Fibroblast of skin of back (primary cell): ENCODE measurements around the gene CSPG4. TPM values are rescaled to one million over a fixed set of nuclear protein-coding genes. Genes with fewer than 3 reads are reported as not detected.
"Not testable (repeated sequence)": the region's sequence is repeated elsewhere in the genome, so short reads cannot be mapped to it uniquely, and the experiment has no call there.

Experiments used
- DNase-seq: peaks from one replicate; pipeline ENCODE4 v3.0.0-alpha.2; 2013
- polyA plus RNA-seq, 2 experiments: library from polyadenylated mRNA; unstranded; fragments of 120-200 nt; gene quantifications; one replicate each; pipeline ENCODE4 v1.2.1, GENCODE V29; 2013; ENCODE audit not compliant: insufficient read length in 2 of 2

CSPG4 gene, protein sequence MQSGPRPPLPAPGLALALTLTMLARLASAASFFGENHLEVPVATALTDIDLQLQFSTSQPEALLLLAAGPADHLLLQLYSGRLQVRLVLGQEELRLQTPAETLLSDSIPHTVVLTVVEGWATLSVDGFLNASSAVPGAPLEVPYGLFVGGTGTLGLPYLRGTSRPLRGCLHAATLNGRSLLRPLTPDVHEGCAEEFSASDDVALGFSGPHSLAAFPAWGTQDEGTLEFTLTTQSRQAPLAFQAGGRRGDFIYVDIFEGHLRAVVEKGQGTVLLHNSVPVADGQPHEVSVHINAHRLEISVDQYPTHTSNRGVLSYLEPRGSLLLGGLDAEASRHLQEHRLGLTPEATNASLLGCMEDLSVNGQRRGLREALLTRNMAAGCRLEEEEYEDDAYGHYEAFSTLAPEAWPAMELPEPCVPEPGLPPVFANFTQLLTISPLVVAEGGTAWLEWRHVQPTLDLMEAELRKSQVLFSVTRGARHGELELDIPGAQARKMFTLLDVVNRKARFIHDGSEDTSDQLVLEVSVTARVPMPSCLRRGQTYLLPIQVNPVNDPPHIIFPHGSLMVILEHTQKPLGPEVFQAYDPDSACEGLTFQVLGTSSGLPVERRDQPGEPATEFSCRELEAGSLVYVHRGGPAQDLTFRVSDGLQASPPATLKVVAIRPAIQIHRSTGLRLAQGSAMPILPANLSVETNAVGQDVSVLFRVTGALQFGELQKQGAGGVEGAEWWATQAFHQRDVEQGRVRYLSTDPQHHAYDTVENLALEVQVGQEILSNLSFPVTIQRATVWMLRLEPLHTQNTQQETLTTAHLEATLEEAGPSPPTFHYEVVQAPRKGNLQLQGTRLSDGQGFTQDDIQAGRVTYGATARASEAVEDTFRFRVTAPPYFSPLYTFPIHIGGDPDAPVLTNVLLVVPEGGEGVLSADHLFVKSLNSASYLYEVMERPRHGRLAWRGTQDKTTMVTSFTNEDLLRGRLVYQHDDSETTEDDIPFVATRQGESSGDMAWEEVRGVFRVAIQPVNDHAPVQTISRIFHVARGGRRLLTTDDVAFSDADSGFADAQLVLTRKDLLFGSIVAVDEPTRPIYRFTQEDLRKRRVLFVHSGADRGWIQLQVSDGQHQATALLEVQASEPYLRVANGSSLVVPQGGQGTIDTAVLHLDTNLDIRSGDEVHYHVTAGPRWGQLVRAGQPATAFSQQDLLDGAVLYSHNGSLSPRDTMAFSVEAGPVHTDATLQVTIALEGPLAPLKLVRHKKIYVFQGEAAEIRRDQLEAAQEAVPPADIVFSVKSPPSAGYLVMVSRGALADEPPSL (N-terminal part only)
- 243 TPM for polyA plus RNA-seq (2013, experiment 1 of 2; ENCODE audit: insufficient read length)
- 149 TPM for polyA plus RNA-seq (2013, experiment 2 of 2; ENCODE audit: insufficient read length)

DNA sequence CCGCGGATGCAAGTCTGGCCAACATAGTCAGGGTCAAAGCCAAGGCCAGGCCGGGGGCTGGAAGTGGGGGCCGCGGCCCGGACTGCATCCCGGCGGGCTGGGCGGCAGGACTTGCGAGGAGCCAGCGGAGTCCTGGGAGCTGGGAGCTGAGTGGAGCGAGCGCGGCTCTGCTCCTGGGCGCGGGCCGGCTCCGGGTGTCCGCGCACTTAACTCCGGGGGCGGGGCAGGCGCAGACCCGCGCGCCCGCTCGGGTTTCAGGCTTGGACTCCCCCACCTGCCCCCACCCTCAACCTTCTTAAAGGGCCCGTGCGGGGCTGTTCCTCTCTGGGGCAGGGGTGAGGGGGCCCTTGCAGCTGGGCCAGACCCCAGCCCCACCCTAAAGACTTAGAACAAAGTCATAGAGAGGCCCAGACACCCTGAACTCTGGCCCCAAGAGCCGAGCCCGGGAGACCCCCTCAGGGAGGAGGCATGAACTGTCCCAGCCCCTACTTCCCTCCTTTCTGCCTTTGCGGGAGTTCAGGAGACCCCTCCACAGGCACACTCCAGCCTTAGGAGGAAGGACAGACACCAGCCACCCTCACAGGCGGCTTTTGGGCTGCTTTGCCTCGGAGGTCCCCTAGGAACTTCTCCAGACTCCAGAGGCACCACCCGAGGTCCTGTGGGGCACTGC is at the start of gene CSPG4:
CSPG4 (minus strand) TSS at position 181 of the 670 bp plus-strand sequence; CDS start at position 88, 93 bp downstream.
- peak; percentile 81 for DNase-seq

DNA sequence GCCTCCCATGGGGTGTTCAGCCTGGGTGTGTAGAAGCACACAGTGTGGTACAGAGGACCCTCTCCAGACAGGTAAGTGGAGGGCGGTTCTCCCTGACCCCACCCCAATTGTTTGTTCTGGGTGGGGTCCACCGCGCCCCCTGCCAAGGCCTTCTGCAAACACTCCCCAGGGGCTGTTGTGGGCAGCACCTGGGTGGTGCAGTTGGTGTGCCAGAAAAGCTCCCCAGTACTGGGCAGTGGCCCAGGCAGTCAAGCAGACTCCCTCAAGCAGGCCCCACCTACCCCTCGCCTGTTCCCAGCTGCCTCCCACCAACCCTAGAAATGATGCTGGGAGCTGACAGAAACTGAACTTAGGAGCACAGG is 49.7 kb upstream of the CSPG4 start:
- not testable (repeated sequence) for DNase-seq

DNA sequence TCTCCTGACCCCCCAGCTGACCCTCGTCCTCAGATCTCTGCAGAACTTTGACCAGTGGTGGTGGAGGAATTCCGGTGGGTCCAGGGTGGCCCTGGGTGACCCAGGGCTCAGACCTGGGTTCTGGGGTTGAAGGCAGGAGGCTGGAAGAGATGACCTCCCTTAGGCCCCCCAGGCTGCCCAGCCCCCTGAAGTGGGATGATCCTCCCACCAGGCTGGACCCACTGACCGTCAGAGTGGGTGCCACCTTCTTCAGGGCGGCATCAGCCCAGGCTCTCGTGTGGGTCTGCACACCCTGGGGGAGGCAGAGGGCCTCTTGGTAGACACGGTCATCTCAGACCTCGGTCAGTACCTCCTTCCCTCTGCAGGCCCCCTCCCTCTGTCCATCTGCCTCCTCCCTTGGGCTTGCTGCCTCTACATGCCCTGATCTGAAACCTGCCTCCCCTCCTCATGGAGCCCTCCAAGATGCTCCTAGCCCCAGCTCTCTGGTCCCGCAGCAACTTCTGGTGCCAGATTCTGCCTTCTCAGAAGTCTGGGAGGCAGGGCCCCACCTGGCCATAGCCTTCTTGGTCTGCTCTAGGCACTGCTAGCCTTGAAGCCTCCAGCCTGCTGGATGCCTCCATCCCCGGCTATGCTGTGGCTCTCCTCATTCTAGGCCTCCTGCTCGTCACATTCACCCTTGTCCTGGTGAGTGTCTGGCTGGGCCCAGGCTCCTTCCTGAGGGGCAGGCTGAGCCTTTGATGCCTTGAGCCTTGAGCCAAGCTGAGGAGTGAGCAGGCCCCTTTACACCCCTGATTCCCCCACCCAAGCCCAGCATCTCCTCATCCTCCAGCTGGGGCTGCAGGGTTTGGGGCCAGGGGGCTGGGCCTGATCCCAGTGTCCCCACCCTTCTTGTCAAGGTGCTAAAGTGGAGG is 49.1 kb upstream of the CSPG4 start:
- DNase-seq = no peak

DNA sequence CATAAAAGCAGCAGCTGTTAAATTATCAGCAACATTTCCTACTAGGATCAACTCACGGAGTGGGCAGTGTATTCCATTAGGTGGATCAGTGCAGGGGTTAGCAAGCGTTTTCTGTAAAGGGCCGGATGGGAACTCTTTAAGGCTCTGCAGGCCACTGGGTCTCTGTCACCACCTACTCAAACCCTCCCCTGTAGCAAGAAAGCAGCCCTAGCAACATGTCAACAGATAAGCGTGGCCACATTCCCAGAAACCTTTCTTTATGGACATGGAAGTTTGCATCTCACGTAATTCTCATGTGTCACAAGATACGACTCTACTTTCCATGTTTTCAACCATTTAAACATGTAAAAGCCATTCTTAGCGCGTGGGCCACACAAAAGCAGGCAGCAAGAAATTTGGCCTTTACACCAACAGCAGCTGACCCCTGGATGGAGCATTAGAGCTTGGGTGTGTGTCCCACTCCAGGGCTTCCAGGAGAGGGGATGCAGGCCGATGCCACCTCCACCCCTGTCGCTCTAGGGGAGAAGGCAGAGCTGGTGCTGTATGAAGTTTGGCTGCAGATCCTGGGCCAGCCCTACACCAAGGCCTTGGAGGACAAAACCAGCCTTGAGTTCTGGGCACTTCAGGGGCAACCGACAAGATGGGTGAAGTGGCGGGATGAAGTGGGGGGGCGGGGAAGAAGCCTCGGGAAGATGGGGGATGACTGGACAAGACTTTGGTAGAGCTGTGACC is 48.2 kb upstream of the CSPG4 start:
- DNase-seq = no peak

DNA sequence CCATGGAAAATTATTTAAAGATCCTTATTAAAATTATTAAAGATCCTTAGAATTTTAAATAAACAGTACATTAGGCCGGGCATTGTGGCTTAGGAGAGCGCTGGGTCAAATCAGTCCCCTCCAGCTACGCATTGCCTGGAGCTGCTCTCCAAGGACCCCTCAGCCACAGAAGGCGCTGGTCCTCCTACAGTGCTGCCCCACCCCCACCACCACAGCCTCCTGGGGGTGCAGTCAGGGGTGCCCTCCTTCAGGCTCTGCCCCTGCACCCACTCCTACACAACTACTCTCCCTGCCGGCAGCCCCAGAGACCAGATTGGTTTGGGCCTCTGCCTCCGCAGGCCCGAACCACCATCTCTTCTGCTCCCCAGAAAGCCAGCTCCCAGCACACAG is 47.5 kb upstream of the CSPG4 start:
- not testable (repeated sequence) for DNase-seq

DNA sequence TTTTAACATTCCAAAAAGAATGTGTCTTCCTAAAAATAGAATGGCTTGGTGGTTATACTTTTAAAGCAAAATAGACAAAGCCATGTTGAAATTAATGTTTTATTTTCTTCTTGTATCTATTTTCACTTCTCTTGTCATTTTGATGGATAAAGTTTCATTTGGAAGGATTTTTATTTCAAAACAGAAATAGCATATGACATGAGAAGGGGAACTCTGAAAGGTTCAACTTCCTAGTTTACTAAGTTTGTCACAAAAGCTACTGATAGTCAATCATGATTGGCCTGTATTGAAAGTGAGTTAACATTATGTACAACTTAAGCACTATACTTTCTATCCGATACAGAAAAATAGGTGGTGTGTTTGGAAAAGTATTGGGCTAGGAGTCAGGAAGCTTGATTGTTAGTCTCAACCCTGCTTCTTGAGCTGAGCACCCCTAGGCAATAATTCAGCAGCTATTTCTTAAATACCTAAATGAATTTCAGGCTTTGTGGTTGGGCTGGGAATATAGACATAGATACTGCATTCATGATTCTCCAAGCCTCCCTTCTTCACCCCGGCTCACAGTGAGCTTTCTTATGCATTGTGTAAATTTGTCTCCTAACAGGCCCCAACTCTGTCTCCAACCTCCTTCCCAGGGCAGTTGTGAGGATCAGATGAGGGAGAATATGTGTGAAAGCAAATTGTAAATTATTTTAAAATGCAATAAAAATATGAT is 46.9 kb upstream of the CSPG4 start:
- DNase-seq = no peak

DNA sequence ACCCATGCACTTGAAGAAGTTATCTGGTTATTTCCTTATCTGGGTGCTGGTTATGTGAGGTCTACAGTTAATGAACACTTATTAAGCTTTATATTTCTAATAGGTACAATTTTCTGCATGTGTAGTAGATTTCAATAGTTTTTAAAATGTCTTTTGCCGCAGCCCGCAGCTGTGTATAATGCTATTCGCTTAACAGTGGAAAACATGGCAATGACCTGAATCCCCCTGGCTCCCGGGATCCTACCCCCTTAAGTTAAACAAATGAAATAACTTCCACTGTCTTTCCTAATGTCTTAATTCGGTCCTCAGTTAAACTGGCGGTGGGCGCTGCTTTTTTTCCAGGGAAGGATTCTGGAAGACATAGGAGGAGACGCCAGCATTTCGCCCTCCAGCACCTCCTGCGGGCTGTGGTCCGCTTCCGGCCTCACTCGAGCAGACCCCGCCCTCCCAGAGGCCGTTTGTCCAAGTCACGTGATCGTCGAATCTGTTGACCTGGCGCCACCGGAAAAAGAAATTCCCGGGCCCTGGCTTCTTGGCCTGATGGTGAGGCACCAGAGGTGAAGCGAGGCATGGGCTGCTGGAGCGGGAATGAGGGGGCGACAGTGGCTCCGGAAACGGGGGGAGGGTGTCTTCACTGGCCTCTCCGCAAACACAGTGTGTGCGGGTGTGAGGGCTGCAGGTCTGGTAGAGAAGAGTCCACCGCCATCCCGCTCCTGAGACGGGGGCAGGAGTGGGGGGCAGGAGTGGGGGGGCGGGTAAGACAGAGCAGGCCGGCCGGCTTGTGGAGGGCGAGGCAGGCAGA is 45.6 kb upstream of the CSPG4 start:
- peak; percentile 92 for DNase-seq

DNA sequence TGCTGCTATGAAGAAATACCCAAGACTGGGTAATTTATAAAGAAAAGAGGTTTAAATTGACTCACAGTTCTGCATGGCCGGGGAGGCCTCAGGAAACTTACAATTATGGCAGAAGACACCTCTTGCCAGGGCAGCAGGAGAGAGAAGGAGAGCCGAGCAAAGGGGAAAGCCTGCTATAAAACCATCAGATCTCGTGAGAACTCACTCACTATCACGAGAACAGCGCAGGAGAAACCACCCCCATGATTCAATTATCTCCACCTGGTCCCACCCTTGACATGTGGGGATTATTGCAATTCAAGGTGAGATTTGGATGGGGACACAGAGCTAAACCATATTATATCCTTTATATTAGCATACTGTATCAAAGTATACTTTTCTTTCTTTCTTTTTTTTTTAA is 42.2 kb upstream of the CSPG4 start:
- not testable (repeated sequence) for DNase-seq

DNA sequence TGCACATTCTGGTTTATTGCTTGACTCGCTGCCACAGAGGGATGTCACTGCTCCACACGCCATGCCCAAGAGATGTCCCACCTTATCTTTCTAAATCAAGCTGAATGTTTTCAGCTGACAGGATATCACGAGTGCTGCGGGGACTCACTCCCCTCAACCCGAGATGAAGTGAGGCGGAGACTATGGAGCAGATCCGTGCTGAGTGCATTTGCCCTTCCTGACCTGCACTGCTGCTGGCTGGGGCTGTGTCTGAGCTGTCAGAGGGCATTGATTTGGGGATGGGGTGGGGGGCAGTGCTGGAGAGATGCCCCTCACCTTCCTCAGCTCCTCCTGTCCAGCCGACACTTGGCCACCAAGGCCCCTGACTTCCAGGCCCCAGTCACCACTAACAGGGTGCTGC is 40.5 kb upstream of the CSPG4 start:
- no peak for DNase-seq

DNA sequence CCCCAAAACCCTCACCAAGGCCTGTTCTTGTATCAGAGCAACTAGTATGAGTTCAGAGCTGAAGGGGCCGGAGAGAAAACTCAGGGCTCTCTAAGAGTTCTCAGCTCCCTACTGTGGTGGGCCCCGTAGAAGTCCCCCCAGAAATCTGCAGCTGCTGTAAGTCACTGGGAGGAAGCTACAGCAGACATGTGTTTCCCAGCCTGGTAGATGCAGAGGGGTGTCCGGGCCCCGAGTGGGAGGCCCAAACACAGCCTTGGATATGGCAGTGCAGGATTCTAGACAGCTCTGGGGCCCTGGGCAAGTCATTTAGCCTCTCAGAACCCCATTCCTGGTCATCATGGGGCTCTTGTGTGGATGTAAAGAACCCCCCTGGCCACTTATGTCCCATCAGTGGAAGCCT is 39.2 kb upstream of the CSPG4 start:
- no peak for DNase-seq

DNA sequence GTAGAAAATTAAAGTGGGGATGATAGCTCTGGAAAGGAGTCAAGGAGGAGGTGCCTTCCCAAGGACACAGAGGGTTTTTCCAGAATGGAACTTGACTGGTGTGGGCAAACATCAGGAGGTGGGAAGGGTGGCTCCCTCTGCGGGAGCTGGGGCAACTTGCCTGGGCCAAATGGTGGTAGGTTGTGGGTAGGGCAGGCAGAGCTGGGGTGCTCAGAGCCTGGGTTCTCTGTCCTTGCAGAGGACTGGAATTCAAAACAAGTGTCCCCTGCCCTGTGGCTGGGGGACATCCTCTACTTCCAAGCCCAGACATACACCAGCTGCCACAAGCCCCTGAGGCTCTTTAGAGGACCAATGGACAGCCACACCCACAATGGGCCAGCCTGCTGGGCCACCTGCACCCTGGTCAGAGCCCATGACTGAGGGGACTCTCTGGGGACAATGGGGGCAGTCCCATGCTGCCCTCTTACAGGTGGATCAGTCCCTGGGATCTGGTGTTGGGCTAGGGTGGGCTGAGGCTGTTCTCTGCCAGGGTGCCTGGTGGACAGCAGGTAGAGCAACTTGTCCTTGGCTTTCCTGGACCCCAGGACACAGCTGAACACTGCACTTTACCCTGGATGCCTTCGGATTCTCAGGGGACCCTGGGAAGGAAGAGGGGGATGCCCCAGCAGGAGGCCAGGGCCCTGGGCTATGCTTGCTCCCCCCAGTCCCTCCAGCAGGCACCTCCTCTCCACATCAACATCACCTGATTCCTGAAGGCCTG is 38.6 kb upstream of the CSPG4 start:
- no peak for DNase-seq

DNA sequence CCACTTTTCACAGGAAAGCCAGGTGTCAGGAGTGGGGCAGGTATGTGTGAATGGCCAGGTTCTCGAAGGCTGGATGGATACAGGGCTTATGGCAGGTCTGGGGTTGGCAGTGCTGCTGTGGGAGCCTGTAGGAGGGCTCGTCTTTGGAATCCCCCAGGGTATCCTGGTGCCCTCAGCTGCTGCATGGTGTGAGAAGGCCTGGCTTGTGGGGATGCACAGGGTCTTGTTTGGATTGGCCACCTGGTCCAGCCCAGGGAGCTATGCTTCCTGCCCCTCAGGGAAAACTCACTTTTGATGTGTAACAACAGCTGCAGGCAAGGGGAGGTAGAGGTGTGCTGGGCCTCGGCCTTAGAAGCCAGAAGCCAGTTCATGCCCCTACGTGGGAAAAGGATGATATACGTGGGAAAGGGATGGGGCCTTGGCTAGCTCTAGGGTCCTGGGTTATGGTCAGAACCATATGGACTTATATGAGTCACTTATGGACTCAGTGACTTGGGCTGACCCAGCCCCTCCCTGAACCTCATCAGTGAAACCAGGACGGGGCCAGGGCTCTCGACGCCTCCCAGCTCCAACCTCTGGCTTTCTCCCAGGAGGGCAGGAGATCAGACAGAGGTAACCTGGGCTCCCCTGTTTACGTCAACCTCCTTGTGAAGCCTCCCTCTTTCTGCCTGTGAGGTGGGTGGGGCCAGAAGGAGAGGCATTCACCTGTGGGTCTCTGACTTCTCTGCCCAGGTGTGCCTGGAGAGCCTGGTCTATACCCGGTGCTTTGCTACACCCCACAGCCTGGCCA is 37.8 kb upstream of the CSPG4 start:
- DNase-seq = no peak

DNA sequence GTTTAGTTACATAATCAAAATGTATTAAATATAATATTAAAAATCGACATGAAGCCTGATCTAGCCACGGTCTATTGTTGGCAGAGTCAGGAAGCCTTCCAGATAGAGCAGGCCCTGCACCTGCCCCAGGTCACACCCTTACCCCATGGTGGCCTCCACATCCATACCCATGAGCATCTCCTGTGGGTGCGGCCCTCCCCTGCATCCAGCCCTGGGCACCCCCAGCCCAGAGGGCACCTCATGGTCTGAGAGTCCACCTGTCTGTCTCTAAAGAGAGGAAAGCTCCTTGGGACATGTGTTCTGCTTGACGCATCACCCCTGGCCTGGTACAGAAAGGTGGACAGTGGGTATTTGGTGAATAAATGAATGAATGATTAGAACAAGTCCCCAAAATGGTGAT is 37.2 kb upstream of the CSPG4 start:
- DNase-seq = no peak

DNA sequence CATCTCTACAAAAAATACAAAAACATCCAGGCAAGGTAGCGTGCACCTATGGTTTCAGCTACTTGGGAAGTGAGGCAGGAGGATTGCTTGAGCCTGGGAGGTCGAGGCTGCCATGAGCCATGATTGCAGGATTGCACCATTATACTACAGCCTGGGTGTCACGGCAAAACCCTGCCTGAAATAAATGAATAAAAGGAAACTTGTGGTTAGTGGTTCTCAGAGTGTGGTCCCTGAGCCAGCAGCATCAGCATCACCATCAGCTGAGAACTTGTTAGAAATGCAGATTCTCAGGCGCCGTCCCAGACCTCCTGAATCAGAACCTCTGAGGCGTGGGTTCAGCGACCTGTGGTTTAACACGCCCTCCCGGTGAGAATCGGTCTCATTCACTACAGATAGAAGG is 36.2 kb upstream of the CSPG4 start:
- not testable (repeated sequence) for DNase-seq

DNA sequence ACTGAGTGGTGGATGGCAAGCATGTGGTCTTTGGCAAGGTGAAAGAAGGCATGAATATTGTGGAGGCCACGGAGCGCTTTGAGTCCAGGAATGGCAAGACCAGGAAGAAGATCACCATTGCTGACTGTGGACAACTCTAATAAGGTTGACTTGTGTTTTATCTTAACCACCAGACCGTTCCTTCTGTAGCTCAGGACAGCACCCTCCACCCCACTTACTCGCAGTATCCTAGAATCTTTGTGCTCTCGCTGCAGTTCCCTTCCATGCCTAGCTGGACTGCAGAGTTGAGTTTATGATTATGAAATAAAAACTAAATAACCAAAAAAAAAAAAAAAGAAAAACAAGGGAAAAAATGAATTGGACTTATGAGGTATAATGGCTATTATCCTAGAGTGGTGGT is 34.5 kb upstream of the CSPG4 start:
- not testable (repeated sequence) for DNase-seq

DNA sequence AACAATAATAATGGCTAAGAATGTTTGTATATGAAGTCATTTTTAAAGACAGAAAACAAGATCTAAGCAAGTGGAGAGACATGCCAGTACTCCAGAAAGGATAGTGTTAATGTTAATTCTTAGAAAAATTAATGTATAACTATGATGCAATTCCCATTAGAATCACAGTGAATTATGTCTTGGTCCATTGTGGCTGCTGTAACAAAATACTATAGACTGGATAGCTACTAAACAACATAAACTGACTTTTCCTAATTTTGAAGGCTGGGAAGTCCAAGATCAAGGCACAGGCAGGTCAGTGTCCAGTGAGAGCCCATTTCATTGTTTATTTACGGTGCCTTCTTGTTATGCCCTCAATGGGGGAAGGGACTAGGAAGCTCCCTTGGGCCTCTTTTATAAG is 32.7 kb upstream of the CSPG4 start:
- no peak for DNase-seq

DNA sequence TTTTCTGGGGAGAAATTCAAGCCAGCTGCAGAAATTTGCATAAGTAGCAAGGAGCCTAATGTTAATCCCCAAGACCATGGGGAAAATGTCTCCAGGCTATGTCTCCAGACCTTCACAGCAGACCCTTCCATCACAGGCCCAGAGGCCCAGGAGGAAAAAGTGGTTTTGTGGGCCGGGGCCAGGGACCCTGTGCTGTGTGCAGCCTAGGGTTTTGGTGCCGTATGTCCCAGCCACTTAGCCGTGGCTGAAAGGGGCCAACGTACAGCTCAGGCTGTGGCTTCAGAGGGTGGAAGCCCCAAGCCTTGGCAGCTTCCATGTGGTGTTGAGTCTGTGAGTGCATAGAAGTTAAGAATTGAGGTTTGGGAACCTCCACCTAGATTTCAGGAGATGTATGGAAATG is 29.7 kb upstream of the CSPG4 start:
- not testable (repeated sequence) for DNase-seq
